WTC11 (cell line): ENCODE results near the gene GRM4. TPM values are rescaled to one million over a fixed set of nuclear protein-coding genes. Genes with fewer than 3 reads are reported as not detected.

Source experiments
- ATAC-seq: fragments of 200-7000 bp; cut with Tn5 transposase; 2 replicates; pipeline ENCODE4 v1.10.0; 2021; ENCODE audit warnings: mild to moderate bottlenecking, moderate library complexity
- CTCF ChIA-PET: fragments of 300-600 bp; sonication (Branson Sonifier 250); formaldehyde crosslinking; loops from one replicate; lab custom pipeline; 2021; ENCODE audit warnings: antibody characterized with exemption; lab: Charles Lee
- POLR2A ChIA-PET: fragments of 350-600 bp; sonication (Branson Sonifier 250); formaldehyde crosslinking; loops from one replicate; lab custom pipeline; 2021; ENCODE audit warnings: antibody characterized with exemption; lab: Charles Lee
- DNase-seq: peaks from one replicate; pipeline ENCODE4 v3.0.0; 2021; ENCODE audit warnings: low spot score
- H3K27ac Mint-ChIP-seq: 2 replicates; pipeline ENCODE4 v1.8.0; 2021; ENCODE audit warnings: mixed read lengths
- H3K27me3 Mint-ChIP-seq: 2 replicates; pipeline ENCODE4 v1.8.0; 2021; ENCODE audit warnings: low read depth, mild to moderate bottlenecking, moderate library complexity, mixed read lengths
- H3K36me3 Mint-ChIP-seq: 2 replicates; pipeline ENCODE4 v1.8.0; 2021; ENCODE audit warnings: mixed read lengths
- H3K4me1 Mint-ChIP-seq: 2 replicates; pipeline ENCODE4 v1.8.0; 2022; ENCODE audit warnings: mixed read lengths
- H3K4me3 Mint-ChIP-seq: 2 replicates; pipeline ENCODE4 v1.8.0; 2021; ENCODE audit warnings: mild to moderate bottlenecking, moderate library complexity, mixed read lengths
- H3K9me3 Mint-ChIP-seq: 2 replicates; pipeline ENCODE4 v1.8.0; 2021; ENCODE audit warnings: mixed read lengths
- CBFB ChIP-seq: sonication (generic); formaldehyde crosslinking; IDR thresholded peaks from 2 replicates; pipeline ENCODE4 v1.8.1; 2022; ENCODE audit warnings: mild to moderate bottlenecking, low read depth, missing genetic modification reagents
- CTCF ChIP-seq: fragments of 200-600 bp; IDR thresholded peaks from 2 replicates; pipeline ENCODE4 v1.8.0; 2022; ENCODE audit warnings: antibody characterized with exemption
- E2F1 ChIP-seq: sonication (generic); formaldehyde crosslinking; IDR thresholded peaks from 2 replicates; pipeline ENCODE4 v1.8.0; 2022; ENCODE audit warnings: mild to moderate bottlenecking, missing genetic modification reagents
- ETV6 ChIP-seq: sonication (generic); formaldehyde crosslinking; IDR thresholded peaks from 2 replicates; pipeline ENCODE4 v1.8.1; 2022; ENCODE audit warnings: mild to moderate bottlenecking, missing genetic modification reagents
- FOXJ3 ChIP-seq: sonication (generic); formaldehyde crosslinking; IDR thresholded peaks from 2 replicates; pipeline ENCODE4 v1.9.0; 2021; ENCODE audit warnings: missing genetic modification reagents, mild to moderate bottlenecking, borderline replicate concordance
- FOXP4 ChIP-seq: sonication (generic); formaldehyde crosslinking; IDR thresholded peaks from 2 replicates; pipeline ENCODE4 v1.8.0; 2022; ENCODE audit warnings: mild to moderate bottlenecking, missing genetic modification reagents
- MXD4 ChIP-seq: fragments of 250-450 bp; sonication (Bioruptor Pico); IDR thresholded peaks from 2 replicates; pipeline ENCODE4 v1.8.0; 2021; ENCODE audit warnings: mild to moderate bottlenecking, moderate library complexity, borderline replicate concordance
- MYBL2 ChIP-seq: sonication (generic); formaldehyde crosslinking; IDR thresholded peaks from 2 replicates; pipeline ENCODE4 v1.8.1; 2023; ENCODE audit warnings: mild to moderate bottlenecking, moderate library complexity, missing genetic modification reagents
- SMAD4 ChIP-seq: sonication (generic); formaldehyde crosslinking; IDR thresholded peaks from 2 replicates; pipeline ENCODE4 v1.8.0; 2022; ENCODE audit warnings: mild to moderate bottlenecking, missing genetic modification reagents
- SP1 ChIP-seq: sonication (generic); formaldehyde crosslinking; conservative IDR thresholded peaks from 2 replicates; pipeline ENCODE4 v1.8.1; 2022; ENCODE audit warnings: missing genetic modification reagents
- TEAD1 ChIP-seq: sonication (generic); formaldehyde crosslinking; IDR thresholded peaks from 2 replicates; pipeline ENCODE4 v1.8.0; 2022; ENCODE audit warnings: mild to moderate bottlenecking, missing genetic modification reagents
- ZBTB21 ChIP-seq: sonication (generic); formaldehyde crosslinking; IDR thresholded peaks from 2 replicates; pipeline ENCODE4 v1.8.1; 2023; ENCODE audit warnings: mild to moderate bottlenecking, missing genetic modification reagents, borderline replicate concordance
- ZBTB43 ChIP-seq: sonication (generic); formaldehyde crosslinking; IDR thresholded peaks from 2 replicates; pipeline ENCODE4 v1.8.1; 2023; ENCODE audit warnings: mild to moderate bottlenecking, missing genetic modification reagents
- ZNF121 ChIP-seq: sonication (generic); formaldehyde crosslinking; IDR thresholded peaks from 2 replicates; pipeline ENCODE4 v1.8.0; 2023; ENCODE audit warnings: missing genetic modification reagents
- ZNF219 ChIP-seq: sonication (generic); formaldehyde crosslinking; IDR thresholded peaks from 2 replicates; pipeline ENCODE4 v1.8.0; 2023; ENCODE audit warnings: missing genetic modification reagents, mild to moderate bottlenecking, borderline replicate concordance
- ZNF263 ChIP-seq: sonication (generic); formaldehyde crosslinking; IDR thresholded peaks from 2 replicates; pipeline ENCODE4 v1.8.1; 2022; ENCODE audit warnings: low read depth, mild to moderate bottlenecking, moderate library complexity, missing genetic modification reagents
- ZNF281 ChIP-seq: sonication (generic); formaldehyde crosslinking; IDR thresholded peaks from 2 replicates; pipeline ENCODE4 v1.8.0; 2023; ENCODE audit warnings: mild to moderate bottlenecking, missing genetic modification reagents
- ZNF416 ChIP-seq: fragments of 250-450 bp; sonication (Bioruptor Pico); IDR thresholded peaks from 2 replicates; pipeline ENCODE4 v1.9.0; 2021; ENCODE audit warnings: mild to moderate bottlenecking, inconsistent platforms
- ZNF423 ChIP-seq: fragments of 250-450 bp; sonication (Bioruptor Pico); IDR thresholded peaks from 2 replicates; pipeline ENCODE4 v2.1.2; 2022; ENCODE audit warnings: mild to moderate bottlenecking, moderate library complexity
- total RNA-seq: library from RNA; stranded (reverse); gene quantifications from 3 replicates; pipeline ENCODE4 v1.2.3, GENCODE V29; 2021

GRM4 gene
- total RNA-seq, 1 experiment from 2014 or later, result 34.5 TPM

- H3K27me3 Mint-ChIP-seq, result no peaks in the 10 kb centered on the region
- peak overlapping the region; percentile 95 for H3K27ac Mint-ChIP-seq
- H3K4me3 Mint-ChIP-seq, result peak overlapping the region; percentile 64
- H3K9me3 Mint-ChIP-seq, result no peaks in the 10 kb centered on the region
- peaks cover 80% of the 10 kb centered on the region for H3K4me1 Mint-ChIP-seq
- peaks cover 10% of the 10 kb centered on the region; the same call in 1 of the 2 replicates for H3K36me3 Mint-ChIP-seq
- DNase-seq (no peak), ATAC-seq (no peak)
- CTCF ChIA-PET, result interaction anchor here (1.6 to 4.4 kb wide), 6 partner anchors 11 to 103 kb away, joined by 7 to 35 read pairs (median 17); partner anchors contain the start of gene GRM4
- TF ChIP-seq SMAD4 (CRISPR knock-in tag) (no peak), ZNF121 (CRISPR knock-in tag) (peak; percentile 89)
- POLR2A ChIA-PET, result interaction anchor here (2.9 to 3.9 kb wide), 2 partner anchors 11 to 14 kb away, joined by 19 read pairs; partner anchors contain the start of gene GRM4
Observed at GRCh38 chr6:34130862-34131261, 15.0 kb downstream of the GRM4 start.

- no peaks in the 10 kb centered on the region for H3K27me3 Mint-ChIP-seq
Observed at GRCh38 chr6:34129753-34130152, 16.1 kb downstream of the GRM4 start.

More at GRCh38 chr6:34129753-34130152, 16.1 kb downstream of the GRM4 start:
- Mint-ChIP-seq H3K9me3 (no peaks in the 10 kb centered on the region), H3K27ac (peak overlapping the region; percentile 95), H3K4me1 (peaks cover 69% of the 10 kb centered on the region), H3K36me3 (peaks cover 10% of the 10 kb centered on the region; the same call in 1 of the 2 replicates), H3K4me3 (peak overlapping the region; percentile 33)
- ChIA-PET POLR2A (interaction anchor here (0.6 to 3.9 kb wide), 3 partner anchors 13 to 812 kb away, joined by 6 to 19 read pairs (median 19); partner anchors contain the start of genes GRM4 and ZBTB22), CTCF (interaction anchor here (0.6 to 4.4 kb wide), 8 partner anchors 9 to 81 kb away, joined by 3 to 35 read pairs (median 4); partner anchors contain the start of gene GRM4)
- no peak for DNase-seq
- peak; percentile 12 for ATAC-seq
- TF ChIP-seq MYBL2 (no peak), CBFB (0 out of 2 replicates have a peak, but pooled peaks have one; percentile 50), MXD4 (CRISPR knock-in tag) (no peak), ZBTB21 (CRISPR knock-in tag) (0 out of 2 replicates have a peak, but pooled peaks have one; percentile 48), ZNF263 (CRISPR knock-in tag) (no peak), ZBTB43 (CRISPR knock-in tag) (0 out of 2 replicates have a peak, but pooled peaks have one; percentile 26), SP1 (CRISPR knock-in tag) (peak; percentile 54; the same call in 1 of the 2 replicates), TEAD1 (CRISPR knock-in tag) (peak; percentile 62; the same call in 1 of the 2 replicates), ZNF416 (CRISPR knock-in tag) (no peak), ZNF423 (0 out of 2 replicates have a peak, but pooled peaks have one; percentile 21), FOXJ3 (no peak), ETV6 (CRISPR knock-in tag) (peak; percentile 97), ZNF219 (no peak), E2F1 (CRISPR knock-in tag) (no peak), FOXP4 (CRISPR knock-in tag) (peak; percentile 73; the same call in 1 of the 2 replicates), CTCF (no peak), ZNF281 (peak; percentile 88; the same call in 1 of the 2 replicates)
